GM23248 (cell line): ENCODE data around the gene FAM89B. TPM values are rescaled to one million over a fixed set of nuclear protein-coding genes. Genes with fewer than 3 reads are reported as not detected.

Experiments used
- DNase-seq: peaks from one replicate; pipeline ENCODE4 v3.0.0-alpha.2; 2015
- H2AFZ ChIP-seq: fragments of 200-600 bp; sonication (generic); 2 replicates; pipeline ENCODE4 v1.6.1; 2016; ENCODE audit warnings: antibody characterized with exemption
- H3F3A ChIP-seq: fragments of 200-600 bp; sonication (generic); 2 replicates; pipeline ENCODE4 v1.6.1; 2016; ENCODE audit warnings: mild to moderate bottlenecking, antibody characterized with exemption, mixed run types; ENCODE audit not compliant: insufficient read depth
- H3K27ac ChIP-seq: fragments of 200-600 bp; sonication (generic); 2 replicates; pipeline ENCODE4 v1.5.1; 2016; ENCODE audit warnings: mild to moderate bottlenecking
- H3K27me3 ChIP-seq: fragments of 200-600 bp; sonication (generic); replicated peaks from 2 replicates; pipeline ENCODE4 v1.6.1; 2016; ENCODE audit warnings: mild to moderate bottlenecking; ENCODE audit not compliant: insufficient read depth
- H3K36me3 ChIP-seq: fragments of 200-600 bp; sonication (generic); 2 replicates; pipeline ENCODE4 v1.6.1; 2016; ENCODE audit warnings: low read depth, mild to moderate bottlenecking
- H3K4me1 ChIP-seq: fragments of 200-600 bp; sonication (generic); 2 replicates; pipeline ENCODE4 v1.6.1; 2016; ENCODE audit warnings: mild to moderate bottlenecking; ENCODE audit not compliant: insufficient read depth
- H3K4me2 ChIP-seq: fragments of 200-600 bp; sonication (generic); one replicate; pipeline ENCODE4 v1.6.1; 2016; ENCODE audit warnings: mild to moderate bottlenecking; ENCODE audit not compliant: unreplicated experiment
- H3K4me3 ChIP-seq: fragments of 200-600 bp; sonication (generic); 2 replicates; pipeline ENCODE4 v1.5.1; 2016; ENCODE audit warnings: mild to moderate bottlenecking
- H3K79me2 ChIP-seq: fragments of 200-600 bp; sonication (generic); 2 replicates; pipeline ENCODE4 v1.6.1; 2016; ENCODE audit warnings: mild to moderate bottlenecking; ENCODE audit not compliant: insufficient read depth
- H3K9ac ChIP-seq: fragments of 200-600 bp; sonication (generic); 2 replicates; pipeline ENCODE4 v1.6.1; 2016; ENCODE audit warnings: mild to moderate bottlenecking
- H3K9me2 ChIP-seq: fragments of 200-600 bp; sonication (generic); 2 replicates; pipeline ENCODE4 v1.6.1; 2016; ENCODE audit warnings: mixed run types, mild to moderate bottlenecking, moderate library complexity; ENCODE audit not compliant: insufficient read depth
- H3K9me3 ChIP-seq: fragments of 200-600 bp; sonication (generic); one replicate; pipeline ENCODE4 v1.6.1; 2017; ENCODE audit warnings: low read depth
- H4K20me1 ChIP-seq: fragments of 200-600 bp; sonication (generic); 2 replicates; pipeline ENCODE4 v1.6.0; 2016; ENCODE audit not compliant: insufficient read depth
- EZH2 ChIP-seq: fragments of 200-600 bp; sonication (generic); IDR thresholded peaks from 2 replicates; pipeline ENCODE4 v1.6.1; 2018; ENCODE audit warnings: antibody characterized with exemption, mild to moderate bottlenecking; ENCODE audit not compliant: insufficient read depth, poor library complexity, severe bottlenecking
- EZH2phosphoT487 ChIP-seq: fragments of 200-600 bp; sonication (generic); IDR thresholded peaks from 2 replicates; pipeline ENCODE4 v1.6.1; 2018; ENCODE audit warnings: antibody characterized with exemption, moderate library complexity, mild to moderate bottlenecking, low read depth; ENCODE audit not compliant: insufficient read depth
- WGBS, 2 experiments: methylation state at CpG; one replicate each; pipeline ENCODE4 v1.1.6; 2015 to 2017; ENCODE audit warnings: low lambda C conversion rate in 2 of 2, low coverage in 1 of 2; ENCODE audit errors: missing lambda C conversion rate in 2 of 2; 5-methylcytosine and 5-hydroxymethylcytosine counted together
- in situ Hi-C: fragments of 300-500 bp; cut with MboI; formaldehyde crosslinking; loops from 2 replicates; pipeline ENCODE4 v1.15.0; 2020
- polyA plus RNA-seq: library from polyadenylated mRNA; unstranded; fragments of >200 nt; fragmentation: Nextera tagmentation; extraction: Ambion mirVana; gene quantifications from 2 replicates; pipeline ENCODE4 v1.2.1, GENCODE V29; 2016
- total RNA-seq: library from RNA; depleted of rRNA; stranded (reverse); fragments of >200 nt; shearing (Covaris generic); gene quantifications from 2 replicates; pipeline ENCODE4 v1.2.3, GENCODE V29; 2014

Gene FAM89B
- total and polyA plus RNA-seq, 2 experiments from 2014 or later, result 67.0 to 73.1 TPM

DNA sequence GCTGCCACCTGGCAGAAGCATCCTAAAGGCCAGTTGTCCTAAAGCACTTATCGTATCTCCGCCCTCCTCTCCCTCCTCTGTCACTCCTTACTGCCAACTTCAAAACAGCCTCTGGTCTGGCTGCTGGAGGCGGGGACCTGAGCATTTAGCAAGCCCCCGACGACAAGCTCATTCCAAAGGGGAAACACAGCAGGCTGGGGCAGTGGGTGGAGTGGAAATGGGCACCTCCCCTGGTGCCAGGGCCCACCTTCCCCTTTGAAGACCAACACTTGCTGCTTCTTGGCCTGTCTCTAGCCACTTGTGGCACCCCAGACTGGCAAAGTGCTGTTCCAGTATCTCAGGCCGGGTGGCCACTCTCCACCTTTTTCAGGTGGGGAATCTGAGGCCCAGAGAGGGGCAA lies 38.1 kb downstream of the FAM89B start:
- WGBS, 2 experiments, result 54 to 62% methylated on average over 6 of the region's 6 CpGs
- Histone ChIP-seq H3F3A (peaks cover 5% of the 10 kb centered on the region; the same call in 1 of the 2 replicates), H2AFZ (no peak overlapping the region), H3K27ac (no peak overlapping the region), H3K9me2 (no peaks in the 10 kb centered on the region), H3K4me2 (no peak overlapping the region), H3K9ac (no peak overlapping the region), H3K9me3 (no peaks in the 10 kb centered on the region), H3K4me3 (no peak overlapping the region), H4K20me1 (no peaks in the 10 kb centered on the region; the same call in 1 of the 2 replicates), H3K27me3 (no peaks in the 10 kb centered on the region), H3K36me3 (no peaks in the 10 kb centered on the region; the same call in 1 of the 2 replicates), H3K4me1 (peaks cover 23% of the 10 kb centered on the region), H3K79me2 (peaks cover 63% of the 10 kb centered on the region)
- no peak for DNase-seq
- in situ Hi-C loops, result no loop called here
- TF ChIP-seq EZH2 (no peak), EZH2phosphoT487 (no peak)

DNA sequence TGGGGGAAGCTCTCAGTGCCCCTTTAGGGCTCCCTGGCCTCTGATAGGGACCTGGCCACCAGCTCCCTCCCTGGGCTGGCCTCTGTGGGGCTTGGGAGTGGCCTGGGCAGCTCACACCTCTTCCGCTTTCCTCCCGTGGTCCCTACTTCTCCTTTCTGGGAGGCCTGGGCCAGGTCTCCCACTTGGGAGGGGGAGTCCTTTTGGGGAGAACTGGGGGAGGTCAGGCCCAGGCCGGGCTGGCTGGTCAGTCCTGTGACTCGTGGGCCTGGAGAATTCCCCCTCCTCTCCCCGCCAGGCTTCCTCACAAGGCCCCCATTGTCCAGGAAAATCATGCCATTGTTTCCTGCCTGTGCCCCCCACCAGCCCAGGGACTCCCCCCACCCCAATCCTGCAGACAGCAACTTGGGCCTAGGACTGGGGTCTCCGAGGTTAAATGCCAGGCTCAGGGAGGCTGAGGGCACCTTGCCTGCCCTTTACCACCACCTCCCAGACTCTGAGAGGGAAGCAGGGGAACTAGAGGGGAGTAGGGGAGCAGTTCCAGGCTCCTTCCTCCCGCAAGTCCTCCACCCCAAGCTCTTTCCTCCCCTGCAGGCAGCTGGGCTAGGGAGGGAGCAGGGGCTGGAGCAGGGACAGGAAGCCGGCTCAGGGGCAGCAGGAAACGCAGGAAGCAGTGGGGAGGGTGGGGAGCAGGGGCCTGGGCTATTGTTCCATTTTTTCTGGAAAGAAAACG lies 38.9 kb downstream of the FAM89B start:
- Histone ChIP-seq H3K9ac (peak overlapping the region; percentile 33; the same call in 1 of the 2 replicates), H2AFZ (no peak overlapping the region), H3K4me3 (no peak overlapping the region), H3K27ac (no peak overlapping the region), H3F3A (peaks cover 5% of the 10 kb centered on the region; the same call in 1 of the 2 replicates), H3K36me3 (no peaks in the 10 kb centered on the region), H3K27me3 (no peaks in the 10 kb centered on the region), H4K20me1 (no peaks in the 10 kb centered on the region; the same call in 1 of the 2 replicates), H3K4me1 (peaks cover 23% of the 10 kb centered on the region), H3K4me2 (peak overlapping the region; percentile 97), H3K9me3 (no peaks in the 10 kb centered on the region), H3K79me2 (peaks cover 69% of the 10 kb centered on the region), H3K9me2 (no peaks in the 10 kb centered on the region)
- in situ Hi-C loops, result no loop called here
- 60 to 66% methylated on average over 6 to 10 of the region's 10 CpGs for WGBS, 2 experiments
- TF ChIP-seq EZH2, result no peak
- TF ChIP-seq EZH2phosphoT487, result no peak
- no peak for DNase-seq

DNA sequence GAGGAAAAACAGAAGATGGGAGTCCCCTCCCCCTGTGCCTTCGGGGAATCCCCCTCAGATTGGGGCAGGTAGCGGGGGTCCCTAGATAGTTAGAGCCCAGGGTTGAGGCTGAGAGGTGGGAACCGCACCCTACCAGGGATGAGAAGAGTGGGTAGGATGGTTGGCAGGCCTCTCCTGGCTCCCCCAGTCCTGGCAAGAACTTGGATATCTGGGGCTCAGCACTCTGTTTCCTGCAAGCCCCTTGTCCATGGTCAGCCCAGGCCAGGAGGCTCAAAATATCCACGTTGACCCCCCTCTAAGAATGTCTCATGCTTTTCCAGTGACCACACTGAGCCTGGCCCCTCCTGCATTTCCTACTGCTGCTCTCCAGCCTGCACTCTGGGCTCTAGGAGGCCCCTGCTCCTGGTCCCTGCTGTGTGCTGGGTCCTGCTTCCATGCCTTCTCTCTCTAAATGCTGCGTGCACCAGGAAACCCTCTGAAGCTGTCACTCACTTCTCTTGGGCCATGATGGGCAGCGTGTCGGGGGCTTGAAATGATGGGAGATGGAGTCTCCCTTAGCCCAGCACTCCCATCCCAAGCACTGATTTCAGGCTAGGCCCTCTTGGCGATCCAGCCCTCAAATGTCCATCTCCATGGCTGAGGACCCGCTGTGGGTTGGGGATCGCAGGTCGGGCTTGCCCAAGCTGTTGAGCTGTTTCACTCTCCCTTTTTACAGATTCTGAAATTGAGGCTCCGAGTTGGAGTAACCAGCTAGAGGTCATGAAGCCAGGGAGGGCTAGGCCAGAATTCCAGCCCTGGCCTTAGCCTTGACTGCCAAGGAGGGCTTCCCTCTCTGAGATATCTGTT lies 39.6 kb downstream of the FAM89B start:
- TF ChIP-seq EZH2 (no peak), EZH2phosphoT487 (no peak)
- no peaks in the 10 kb centered on the region for H3K9me3 ChIP-seq
- peak overlapping the region; percentile 97 for H3K4me2 ChIP-seq
- H3K36me3 ChIP-seq, result no peaks in the 10 kb centered on the region
- no peak overlapping the region for H2AFZ ChIP-seq
- no peaks in the 10 kb centered on the region for H3K9me2 ChIP-seq
- peaks cover 5% of the 10 kb centered on the region; the same call in 1 of the 2 replicates for H3F3A ChIP-seq
- 70 to 76% methylated on average over 9 to 12 of the region's 12 CpGs for WGBS, 2 experiments
- H3K27me3 ChIP-seq, result no peaks in the 10 kb centered on the region
- peak overlapping the region; percentile 85 for H3K4me3 ChIP-seq
- H3K79me2 ChIP-seq, result peaks cover 77% of the 10 kb centered on the region
- peak; percentile 33 for DNase-seq
- H3K27ac ChIP-seq, result no peak overlapping the region
- H3K4me1 ChIP-seq, result peaks cover 29% of the 10 kb centered on the region
- peak overlapping the region; percentile 33 for H3K9ac ChIP-seq
- H4K20me1 ChIP-seq, result no peaks in the 10 kb centered on the region; the same call in 1 of the 2 replicates
- in situ Hi-C loops, result no loop called here

DNA sequence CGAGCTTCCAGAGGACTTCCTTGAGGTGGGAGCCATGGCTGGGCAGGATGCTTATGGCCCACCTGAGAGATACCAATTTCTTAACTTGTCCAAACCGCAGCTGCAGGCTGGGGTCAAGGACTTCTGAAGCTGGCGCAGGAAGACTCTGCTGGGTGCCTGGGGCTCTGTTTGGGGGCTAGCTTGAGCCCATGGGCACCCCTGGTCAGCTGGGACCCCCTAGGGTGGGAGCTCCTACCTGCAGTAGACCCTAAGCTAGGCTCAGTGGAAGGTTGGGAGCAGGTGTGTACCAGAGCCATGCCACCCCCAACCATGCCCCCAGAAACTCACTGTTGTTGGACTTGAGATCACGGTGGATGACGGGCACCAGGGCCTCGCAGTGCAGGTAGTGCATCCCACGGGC lies 40.4 kb downstream of the FAM89B start:
- no peaks in the 10 kb centered on the region for H3K36me3 ChIP-seq
- H3F3A ChIP-seq, result peaks cover 5% of the 10 kb centered on the region; the same call in 1 of the 2 replicates
- H3K27ac ChIP-seq, result no peak overlapping the region
- WGBS, 2 experiments, result 84 to 90% methylated on average over 7 of the region's 7 CpGs
- no peak overlapping the region for H2AFZ ChIP-seq
- H3K27me3 ChIP-seq, result no peaks in the 10 kb centered on the region
- H3K9ac ChIP-seq, result peak overlapping the region; percentile 88
- H3K4me1 ChIP-seq, result peaks cover 31% of the 10 kb centered on the region
- no peaks in the 10 kb centered on the region for H3K9me3 ChIP-seq
- H3K79me2 ChIP-seq, result peaks cover 84% of the 10 kb centered on the region
- no peak for DNase-seq
- H3K4me2 ChIP-seq, result peak overlapping the region; percentile 97
- H4K20me1 ChIP-seq, result no peaks in the 10 kb centered on the region; the same call in 1 of the 2 replicates
- peak overlapping the region; percentile 85 for H3K4me3 ChIP-seq
- no peaks in the 10 kb centered on the region for H3K9me2 ChIP-seq
- in situ Hi-C loops, result no loop called here
- no peak for TF ChIP-seq EZH2phosphoT487
